HG02678 (cell line): ENCODE measurements around the gene MTSS2.
"Not testable (repeated sequence)": the region's sequence is repeated elsewhere in the genome, so short reads cannot be mapped to it uniquely, and the experiment has no call there.

Source experiments
- ATAC-seq: cut with Tn5 transposase; IDR thresholded peaks from one replicate; pipeline ENCODE4 v1.9.1; 2021; ENCODE audit warnings: mild to moderate bottlenecking, moderate library complexity; ENCODE audit not compliant: unreplicated experiment

The MTSS2 gene

DNA sequence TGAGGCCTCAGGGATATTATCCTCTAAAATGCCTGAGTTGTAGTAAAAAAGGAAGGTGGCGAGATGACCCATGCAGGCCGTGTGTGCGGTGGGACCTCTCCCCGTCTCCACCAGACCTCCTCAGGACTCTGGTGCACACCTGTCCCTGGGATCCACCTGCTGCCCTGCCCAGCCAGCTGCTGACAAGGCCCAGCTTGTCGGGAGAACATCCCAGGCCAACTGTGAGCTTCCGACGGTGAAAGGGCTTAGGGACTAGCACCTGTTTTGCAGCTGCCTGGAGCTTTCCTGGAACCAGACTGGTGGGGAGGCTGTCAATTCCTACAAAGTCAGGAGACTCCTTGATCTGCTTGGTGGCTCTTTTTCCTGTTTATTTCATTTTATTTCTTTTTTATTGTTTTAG lies 27.9 kb downstream of the MTSS2 start:
- no peak for ATAC-seq

GRCh38 chr16:70656712-70657263 lies 29.1 kb downstream of the MTSS2 start:
- no peak for ATAC-seq

DNA sequence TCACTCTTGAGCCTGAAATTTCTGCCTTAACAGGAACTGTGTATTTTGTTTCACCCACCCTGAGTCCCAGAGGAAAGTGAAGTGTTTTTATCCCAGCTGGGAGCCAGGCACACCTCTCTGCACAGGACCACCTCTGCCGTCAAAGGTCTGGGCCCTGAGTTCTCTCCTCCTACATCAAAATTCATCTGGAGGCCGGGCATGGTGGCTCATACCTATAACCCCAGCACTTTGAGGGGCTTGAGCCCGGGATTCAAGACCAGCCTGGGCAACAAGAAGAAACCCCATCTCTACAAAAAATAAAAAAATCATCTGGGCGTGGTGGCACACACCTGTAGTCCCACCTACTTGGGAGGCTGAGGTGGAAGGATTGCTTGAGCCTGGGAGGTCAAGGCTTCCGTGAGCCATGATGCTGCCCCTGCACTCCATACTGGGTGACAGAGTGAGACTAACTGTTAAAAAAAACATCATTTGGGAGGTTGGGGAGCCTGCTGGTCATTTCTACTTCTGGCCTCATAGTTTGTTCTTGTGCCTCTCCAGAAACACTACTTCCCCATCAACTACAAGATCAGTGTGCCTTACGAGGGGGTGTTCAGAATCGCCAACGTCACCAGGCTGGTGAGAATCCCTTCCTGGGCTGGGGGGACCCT lies 29.7 kb downstream of the MTSS2 start:
- no peak for ATAC-seq

DNA sequence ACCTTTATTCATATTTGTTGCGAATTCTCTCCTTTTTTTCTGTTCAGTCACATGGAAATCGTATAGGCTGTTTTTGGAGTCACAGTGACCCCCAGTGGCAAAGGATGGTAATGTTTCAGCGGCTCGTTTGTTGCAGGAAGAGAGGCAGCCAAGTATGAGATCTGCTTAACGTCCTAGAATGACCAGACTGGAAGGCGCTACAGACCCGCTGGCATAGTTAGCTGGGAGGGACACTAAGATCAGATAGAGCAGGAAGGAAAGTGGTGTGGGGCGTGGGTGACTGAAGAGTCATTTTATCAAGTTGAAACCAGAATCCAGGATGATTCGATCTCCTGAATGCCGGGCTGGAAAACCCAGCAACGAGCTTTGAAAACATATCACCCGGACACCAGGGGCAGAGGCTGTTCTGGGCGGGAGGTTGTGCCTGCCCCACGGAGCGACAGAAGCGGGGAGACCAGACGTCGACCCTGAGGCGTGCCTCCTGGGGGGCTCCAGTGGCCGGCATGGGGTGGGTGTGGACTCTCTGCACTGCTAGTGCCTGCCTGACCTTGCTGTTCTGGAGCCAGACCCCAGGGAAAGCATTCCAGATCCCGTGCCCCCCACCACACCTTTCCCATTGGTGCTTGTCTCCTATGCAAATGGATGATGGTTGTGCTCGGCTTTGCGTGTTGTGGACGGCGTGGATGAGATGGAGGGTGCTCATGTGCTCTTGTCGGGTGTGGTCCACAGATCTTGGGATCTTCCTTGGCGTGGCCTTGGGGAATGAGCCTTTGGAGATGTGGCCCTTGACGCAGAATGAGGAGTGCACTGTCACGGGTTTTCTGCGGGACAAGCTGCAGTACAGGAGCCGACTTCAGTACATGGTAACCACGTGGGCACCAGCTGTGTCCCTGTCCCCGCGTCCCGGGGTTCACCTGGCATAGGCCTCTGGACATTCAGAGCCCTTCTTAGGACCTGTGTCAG lies 31.8 kb downstream of the MTSS2 start:
- peak; percentile 62 for ATAC-seq

DNA sequence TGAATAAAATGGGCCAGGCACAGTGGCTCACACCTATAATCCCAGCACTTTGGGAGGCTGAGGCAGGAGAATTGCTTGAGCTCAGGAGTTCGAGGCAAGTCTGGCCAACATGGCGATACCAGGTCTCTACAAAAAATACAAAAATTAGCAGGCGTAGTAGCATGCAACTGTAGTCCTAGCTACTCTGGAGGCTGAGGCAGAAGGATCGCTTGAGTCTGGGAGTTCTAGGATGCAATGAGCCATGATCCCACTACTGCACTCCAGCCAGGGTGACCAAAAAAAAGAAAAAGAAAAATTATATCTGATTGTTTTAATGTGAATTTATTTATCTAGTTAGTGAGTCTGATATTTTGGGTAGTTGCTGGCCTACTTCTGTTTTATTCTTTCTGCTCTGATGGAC lies 32.4 kb downstream of the MTSS2 start:
- ATAC-seq = no peak

DNA sequence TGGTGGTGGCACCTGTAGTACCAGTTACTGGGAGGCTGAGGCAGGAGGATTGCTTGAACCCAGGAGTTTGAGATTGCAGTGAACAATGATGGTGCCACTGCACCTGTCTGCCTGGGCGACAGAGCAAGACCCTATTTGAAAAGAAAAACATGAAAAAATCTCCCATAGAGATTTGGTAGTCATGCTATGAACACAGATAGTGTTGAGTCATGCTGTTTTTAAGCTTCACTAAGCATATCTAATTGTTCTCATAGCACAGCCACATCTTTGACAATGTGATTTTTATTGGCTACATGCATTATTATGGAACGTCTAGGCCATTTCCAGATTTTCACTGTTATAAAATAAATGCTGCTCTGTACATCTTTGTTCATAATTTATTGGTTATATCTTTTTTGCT lies 33.5 kb downstream of the MTSS2 start:
- ATAC-seq = no peak

- ATAC-seq = no peak
These were observed 34.3 kb downstream of the MTSS2 start for GRCh38 chr16:70651524-70651923.

GRCh38 chr16:70650216-70650615 lies 35.6 kb downstream of the MTSS2 start:
- no peak for ATAC-seq

DNA sequence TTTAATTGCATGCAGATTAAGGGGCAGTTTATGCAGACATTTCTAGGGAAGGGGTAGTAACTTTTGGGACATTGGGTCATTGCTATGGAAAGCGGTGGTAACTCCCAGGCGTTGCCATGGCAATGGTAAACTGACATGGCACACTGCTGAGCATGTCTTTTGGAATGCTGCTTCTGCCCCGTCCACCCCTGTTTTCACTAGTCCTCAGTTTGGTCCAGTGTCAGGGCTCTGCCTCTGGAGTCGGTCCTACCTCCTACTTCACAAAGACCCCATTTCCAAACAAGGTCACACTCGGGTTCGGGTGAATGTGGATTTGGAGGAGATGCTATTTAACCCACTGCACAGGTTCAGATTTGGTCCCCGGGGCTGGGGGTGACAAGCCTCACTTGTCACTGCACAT lies 36.6 kb downstream of the MTSS2 start:
- no peak for ATAC-seq

- ATAC-seq = no peak
These were observed 37.2 kb downstream of the MTSS2 start for GRCh38 chr16:70648606-70649005.

GRCh38 chr16:70647441-70648359 lies 38.2 kb downstream of the MTSS2 start:
- no peak for ATAC-seq

- no peak for ATAC-seq
These were observed 39.3 kb downstream of the MTSS2 start, which contains the start of gene IL34 for GRCh38 chr16:70646260-70647241. Gene IL34, plus strand, starts transcription at chr16:70646559. Its CDS starts 389 bp downstream, at chr16:70646948.

- no peak for ATAC-seq
These were observed 40.9 kb downstream of the MTSS2 start for GRCh38 chr16:70644763-70645597.

DNA sequence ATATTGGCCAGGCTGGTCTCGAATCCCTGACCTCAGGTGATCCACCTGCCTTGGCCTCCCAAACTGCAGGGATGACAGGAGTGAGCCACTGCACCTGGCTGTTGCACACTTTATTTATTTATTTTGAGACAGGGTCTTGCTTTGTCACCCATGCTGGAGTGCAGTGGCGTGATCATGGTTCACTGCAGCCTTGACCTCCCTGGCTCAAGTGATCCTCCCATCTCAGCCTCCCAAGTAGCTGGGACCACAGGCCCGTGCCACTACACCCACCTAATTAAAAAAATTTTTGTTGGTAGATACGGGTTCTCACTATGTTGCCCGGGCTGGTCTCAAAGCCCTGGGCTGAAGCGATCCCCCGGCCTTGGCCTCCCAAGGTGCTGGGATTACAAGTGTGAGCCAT lies 42.6 kb downstream of the MTSS2 start:
- ATAC-seq = not testable (repeated sequence)

DNA sequence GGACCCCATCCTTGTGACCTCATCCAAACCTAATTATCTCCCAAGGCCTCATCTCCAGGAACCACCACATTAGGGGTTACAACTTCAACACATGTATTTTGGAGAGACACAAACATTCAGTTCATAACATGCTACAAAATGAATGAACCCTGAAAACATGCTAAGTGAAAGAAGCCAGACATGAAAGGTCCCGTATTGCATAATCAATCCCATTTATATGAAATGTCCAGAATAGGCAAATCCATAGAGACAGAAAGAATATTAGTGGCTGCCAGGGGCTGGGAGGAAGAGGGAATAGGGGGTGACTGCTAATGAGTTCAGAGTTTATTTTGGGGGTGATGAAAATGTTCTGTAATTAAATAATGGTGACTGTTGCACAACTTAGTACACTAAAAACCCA lies 43.2 kb downstream of the MTSS2 start:
- no peak for ATAC-seq

GRCh38 chr16:70638814-70639792 lies 46.8 kb downstream of the MTSS2 start:
- ATAC-seq = no peak
